Liver (tissue), 9 donors: Measurements from ENCODE around the gene ZNF559. TPM values are rescaled to one million over a fixed set of nuclear protein-coding genes. Genes with fewer than 3 reads are reported as not detected.

Source experiments
- DNase-seq: peaks from one replicate; pipeline ENCODE4 v3.0.0-alpha.2; 2017; ENCODE audit warnings: low spot score
- H3K27ac ChIP-seq, 2 donors: one replicate each; pipeline ENCODE4 v1.7.0; 2013; ENCODE audit warnings: inconsistent platforms in 2 of 2, low read length in 2 of 2, control low read depth in 1 of 2, low read depth in 1 of 2, mild to moderate bottlenecking in 1 of 2
- H3K27me3 ChIP-seq, 4 donors: one replicate each; pipeline versions ENCODE4 v1.6.1 to v1.7.0; 2013; ENCODE audit warnings: low read length in 3 of 4, inconsistent platforms in 1 of 4, mild to moderate bottlenecking in 1 of 4, moderate library complexity in 1 of 4; ENCODE audit not compliant: control insufficient read depth in 4 of 4, insufficient read depth in 4 of 4
- H3K36me3 ChIP-seq, 4 donors: one replicate each; pipeline versions ENCODE4 v1.6.1 to v1.7.0; 2013; ENCODE audit warnings: low read length in 3 of 4, mild to moderate bottlenecking in 3 of 4, low read depth in 1 of 4, moderate library complexity in 1 of 4; ENCODE audit not compliant: control insufficient read depth in 4 of 4, insufficient read depth in 3 of 4
- H3K4me1 ChIP-seq, 4 donors: one replicate each; pipeline versions ENCODE4 v1.6.1 to v1.7.0; 2013; ENCODE audit warnings: low read length in 3 of 4, mild to moderate bottlenecking in 3 of 4, moderate library complexity in 1 of 4; ENCODE audit not compliant: control insufficient read depth in 4 of 4, insufficient read depth in 4 of 4
- H3K4me3 ChIP-seq, 3 donors: one replicate each; pipeline versions ENCODE4 v1.6.1 to v1.7.0; 2013; ENCODE audit warnings: low read length in 3 of 3, control low read depth in 1 of 3, low read depth in 1 of 3, mild to moderate bottlenecking in 1 of 3
- H3K9ac ChIP-seq, 2 donors: one replicate each; pipeline ENCODE4 v1.7.0; 2013; ENCODE audit warnings: low read length in 2 of 2, mild to moderate bottlenecking in 2 of 2, moderate library complexity in 2 of 2, control low read depth in 1 of 2, low read depth in 1 of 2
- H3K9me3 ChIP-seq, 4 donors: one replicate each; pipeline versions ENCODE4 v1.6.1 to v1.7.0; 2013; ENCODE audit warnings: low read length in 3 of 4; ENCODE audit not compliant: control insufficient read depth in 4 of 4
- CTCF ChIP-seq: fragments of 150-350 bp; IDR thresholded peaks from 2 replicates; pipeline ENCODE4 v1.5.1; 2017; ENCODE audit warnings: improper control_type of control experiment, low read depth, low read length; ENCODE audit not compliant: missing input control
- EGR1 ChIP-seq, 2 donors: IDR thresholded peaks; 2 replicates each; pipeline ENCODE4 v1.6.1; 2016 to 2018; ENCODE audit warnings: antibody characterized with exemption in 2 of 2, low read depth in 2 of 2
- FOXA1 ChIP-seq: IDR thresholded peaks from 2 replicates; pipeline ENCODE4 v1.6.1; 2016; ENCODE audit warnings: antibody characterized with exemption
- GABPA ChIP-seq, 2 donors: IDR thresholded peaks in 1 of 2; conservative IDR thresholded peaks in 1 of 2; 2 replicates each; pipeline ENCODE4 v1.6.1; 2016; ENCODE audit warnings: antibody characterized with exemption in 2 of 2, mild to moderate bottlenecking in 1 of 2, moderate library complexity in 1 of 2
- HNF4G ChIP-seq: IDR thresholded peaks from 2 replicates; pipeline ENCODE4 v1.6.1; 2016; ENCODE audit warnings: antibody characterized with exemption
- JUND ChIP-seq, 2 donors: IDR thresholded peaks; 2 replicates each; pipeline ENCODE4 v1.6.1; 2016; ENCODE audit warnings: antibody characterized with exemption in 2 of 2
- MAX ChIP-seq: IDR thresholded peaks from 2 replicates; pipeline ENCODE4 v1.6.1; 2016; ENCODE audit warnings: antibody characterized with exemption
- RAD21 ChIP-seq, 2 donors: IDR thresholded peaks; 2 replicates each; pipeline ENCODE4 v1.6.1; 2016; ENCODE audit warnings: antibody characterized with exemption in 2 of 2, mild to moderate bottlenecking in 2 of 2
- REST ChIP-seq: IDR thresholded peaks from 2 replicates; pipeline ENCODE4 v1.6.1; 2016; ENCODE audit warnings: antibody characterized with exemption, mild to moderate bottlenecking
- RXRA ChIP-seq, 2 donors: IDR thresholded peaks; 2 replicates each; pipeline ENCODE4 v1.6.1; 2017 to 2018; ENCODE audit warnings: antibody characterized with exemption in 2 of 2, mild to moderate bottlenecking in 1 of 2
- SP1 ChIP-seq: IDR thresholded peaks from 2 replicates; pipeline ENCODE4 v1.6.1; 2018; ENCODE audit warnings: antibody characterized with exemption, mild to moderate bottlenecking
- TAF1 ChIP-seq: conservative IDR thresholded peaks from 2 replicates; pipeline ENCODE4 v1.6.1; 2016; ENCODE audit warnings: antibody characterized with exemption, mild to moderate bottlenecking
- YY1 ChIP-seq: IDR thresholded peaks from 2 replicates; pipeline ENCODE4 v1.6.1; 2016; ENCODE audit warnings: antibody characterized with exemption, mild to moderate bottlenecking
- WGBS: extraction: QIAGEN DNeasy Blood & Tissue Kit; methylation state at CpG from one replicate; pipeline ENCODE4 v1.1.7; 2013; 5-methylcytosine and 5-hydroxymethylcytosine counted together
- polyA plus RNA-seq, 2 donors: library from polyadenylated mRNA; stranded (reverse) in 1 of 2; unstranded in 1 of 2; fragments of 200-250 nt in 1 of 2; fragments of >200 nt in 1 of 2; fragmentation: Nextera tagmentation in 1 of 2; extraction: Ambion mirVana in 1 of 2; gene quantifications; one replicate each; pipeline versions ENCODE4 v1.2.1 to v1.2.3, GENCODE V29; 2013 to 2015
- total RNA-seq, 2 donors: library from RNA; depleted of rRNA; stranded (reverse); fragments of >200 nt; gene quantifications; one replicate each; pipeline ENCODE4 v1.2.3, GENCODE V29; 2014
- TF ChIP-seq, protein P1 (sequence below): IDR thresholded peaks from 2 replicates; pipeline ENCODE4 v1.6.1; 2016; ENCODE audit warnings: antibody characterized with exemption
- TF ChIP-seq, protein P2 (sequence below): IDR thresholded peaks from 2 replicates; pipeline ENCODE4 v1.6.1; 2016; ENCODE audit warnings: antibody characterized with exemption
- donor health status: healthy.
- donor health status: healthy.
- donor health status: healthy.
- donor health status: healthy.
- donor health status: healthy.

The ZNF559 gene
- total and polyA plus RNA-seq, 4 donors = 2.6 to 6.2 (median 3.6) TPM

- no peak overlapping the region for H3K27ac ChIP-seq
- no peaks in the 10 kb centered on the region for H3K27me3 ChIP-seq
- H3K9ac ChIP-seq = no peak overlapping the region
- 97% methylated on average over 4 of the region's 4 CpGs for WGBS
- peaks cover 23 to 72% (median 41%) of the 10 kb centered on the region in 4 donors for H3K9me3 ChIP-seq
- TF ChIP-seq, protein P1, sequence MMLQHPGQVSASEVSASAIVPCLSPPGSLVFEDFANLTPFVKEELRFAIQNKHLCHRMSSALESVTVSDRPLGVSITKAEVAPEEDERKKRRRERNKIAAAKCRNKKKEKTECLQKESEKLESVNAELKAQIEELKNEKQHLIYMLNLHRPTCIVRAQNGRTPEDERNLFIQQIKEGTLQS = no peak
- TF ChIP-seq RXRA (IDR thresholded peaks at IDR 0.05) = no peak
- no peak for TF ChIP-seq RAD21 (IDR thresholded peaks at IDR 0.05)
- TF ChIP-seq REST = no peak
- no peak for TF ChIP-seq JUND (IDR thresholded peaks at IDR 0.05)
- TF ChIP-seq HNF4G = no peak
- no peak for TF ChIP-seq TAF1
- no peak for TF ChIP-seq MAX
- no peak for TF ChIP-seq GABPA (IDR thresholded peaks at IDR 0.05 in 1 of 2, conservative IDR thresholded peaks at IDR 0.05 in 1 of 2)
- no peak for TF ChIP-seq CTCF
- no peak for TF ChIP-seq FOXA1
- TF ChIP-seq EGR1 (IDR thresholded peaks at IDR 0.05; ENCODE audit: low read depth in 2 of 2) = no peak
- no peak for DNase-seq
- peaks cover 7 to 38% (median 27%) of the 10 kb centered on the region in 4 donors for H3K36me3 ChIP-seq
- peak overlapping the region in 2 of 3 donors; percentile 6 to 55 for H3K4me3 ChIP-seq
- no peaks in the 10 kb centered on the region for H3K4me1 ChIP-seq
These were observed 28.5 kb upstream of the ZNF559 start for GRCh38 chr19:9295411-9295849.

- peaks cover 10 to 47% (median 35%) of the 10 kb centered on the region in 4 donors for H3K36me3 ChIP-seq
- peak overlapping the region in 2 of 3 donors; percentile 62 to 68 for H3K4me3 ChIP-seq
- TF ChIP-seq HNF4G = no peak
- no peak for TF ChIP-seq CTCF
- TF ChIP-seq YY1 = no peak
- no peak for TF ChIP-seq RAD21 (IDR thresholded peaks at IDR 0.05)
- TF ChIP-seq REST = no peak
- no peak for TF ChIP-seq MAX
- no peak for TF ChIP-seq GABPA (IDR thresholded peaks at IDR 0.05 in 1 of 2, conservative IDR thresholded peaks at IDR 0.05 in 1 of 2)
- TF ChIP-seq, protein P1 = no peak
- no peak for TF ChIP-seq FOXA1
- no peak for TF ChIP-seq SP1
- TF ChIP-seq, protein P2, sequence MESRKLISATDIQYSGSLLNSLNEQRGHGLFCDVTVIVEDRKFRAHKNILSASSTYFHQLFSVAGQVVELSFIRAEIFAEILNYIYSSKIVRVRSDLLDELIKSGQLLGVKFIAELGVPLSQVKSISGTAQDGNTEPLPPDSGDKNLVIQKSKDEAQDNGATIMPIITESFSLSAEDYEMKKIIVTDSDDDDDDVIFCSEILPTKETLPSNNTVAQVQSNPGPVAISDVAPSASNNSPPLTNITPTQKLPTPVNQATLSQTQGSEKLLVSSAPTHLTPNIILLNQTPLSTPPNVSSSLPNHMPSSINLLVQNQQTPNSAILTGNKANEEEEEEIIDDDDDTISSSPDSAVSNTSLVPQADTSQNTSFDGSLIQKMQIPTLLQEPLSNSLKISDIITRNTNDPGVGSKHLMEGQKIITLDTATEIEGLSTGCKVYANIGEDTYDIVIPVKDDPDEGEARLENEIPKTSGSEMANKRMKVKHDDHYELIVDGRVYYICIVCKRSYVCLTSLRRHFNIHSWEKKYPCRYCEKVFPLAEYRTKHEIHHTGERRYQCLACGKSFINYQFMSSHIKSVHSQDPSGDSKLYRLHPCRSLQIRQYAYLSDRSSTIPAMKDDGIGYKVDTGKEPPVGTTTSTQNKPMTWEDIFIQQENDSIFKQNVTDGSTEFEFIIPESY = no peak
- H3K4me1 ChIP-seq = no peaks in the 10 kb centered on the region
- H3K9ac ChIP-seq = no peak overlapping the region
- no peaks in the 10 kb centered on the region for H3K27me3 ChIP-seq
- WGBS = 95% methylated on average over 2 of the region's 2 CpGs
- H3K9me3 ChIP-seq = peaks cover 26 to 77% (median 47%) of the 10 kb centered on the region in 4 donors
- H3K27ac ChIP-seq = no peak overlapping the region
- no peak for DNase-seq
These were observed 27.6 kb upstream of the ZNF559 start for GRCh38 chr19:9296336-9296735.
